ENCODE data around the gene CTDSPL.

Gene CTDSPL

GRCh38 chr3:37944391-37944842, 82.7 kb downstream of the CTDSPL start:
- H3K4ac ChIP-seq (ENCODE audit: low read length), result no peak overlapping the region
- no peak overlapping the region for H3K14ac ChIP-seq (ENCODE audit: low read length)
- H3K23ac ChIP-seq (ENCODE audit: low read depth, low read length, poor library complexity), result no peak overlapping the region
- no peaks in the 10 kb centered on the region for H3K79me1 ChIP-seq (ENCODE audit: low read depth, low read length)
- H2BK120ac ChIP-seq (ENCODE audit: low read depth, low read length), result no peak overlapping the region
- no peaks in the 10 kb centered on the region for H3K27me3 ChIP-seq (ENCODE audit: control insufficient read depth in 3 of 3, insufficient read depth in 3 of 3, low read depth in 1 of 3, low read length in 3 of 3)
- H2BK5ac ChIP-seq (ENCODE audit: low read length), result no peak overlapping the region
- H3K27ac ChIP-seq (replicated peaks; ENCODE audit: low read length), result no peak overlapping the region
- H2BK12ac ChIP-seq (ENCODE audit: low read length), result no peak overlapping the region
- H4K91ac ChIP-seq (ENCODE audit: low read depth, low read length, poor library complexity), result no peak overlapping the region
- H3K9ac ChIP-seq (ENCODE audit: low read depth, low read length, poor library complexity), result no peak overlapping the region
- no peak overlapping the region for H4K8ac ChIP-seq (ENCODE audit: low read depth, low read length)
- H2AFZ ChIP-seq (ENCODE audit: low read length), result no peak overlapping the region
- no peak overlapping the region for H2BK15ac ChIP-seq (ENCODE audit: low read length)
- no peak overlapping the region for H3K4me3 ChIP-seq (ENCODE audit: low read length in 2 of 2)
- WGBS, 2 donors (ENCODE audit: extremely low coverage in 2 of 2, insufficient read length in 2 of 2, insufficient replicate concordance in 1 of 2), result no CpG with 5 or more reads among the region's 2 CpGs
- H3K9me3 ChIP-seq (replicated peaks in 1 of 2; ENCODE audit: control insufficient read depth in 2 of 2, insufficient read depth in 1 of 2, low read depth in 1 of 2, low read length in 2 of 2), result no peaks in the 10 kb centered on the region
- H2AK5ac ChIP-seq (ENCODE audit: low read depth, low read length), result no peak overlapping the region
- H3K18ac ChIP-seq (ENCODE audit: low read length), result no peak overlapping the region
- peaks cover 4 to 7% of the 10 kb centered on the region in 2 donors for H3K4me1 ChIP-seq (ENCODE audit: control insufficient read depth in 2 of 2, insufficient read depth in 1 of 2, low read depth in 1 of 2, low read length in 2 of 2)
- no peak for DNase-seq (ENCODE audit: low spot score)
- H3K4me2 ChIP-seq (ENCODE audit: insufficient read depth, low read length, poor library complexity, severe bottlenecking), result no peak overlapping the region
- H3K36me3 ChIP-seq (replicated peaks in 1 of 2; ENCODE audit: control insufficient read depth in 2 of 2, insufficient read depth in 2 of 2, low read length in 2 of 2), result peaks cover 0 to 2% of the 10 kb centered on the region in 2 donors

- DNase-seq (ENCODE audit: low spot score), result no peak
- no peak overlapping the region for H3K4me2 ChIP-seq (ENCODE audit: insufficient read depth, low read length, poor library complexity, severe bottlenecking)
- no peak overlapping the region for H3K27ac ChIP-seq (replicated peaks; ENCODE audit: low read length)
- H2BK12ac ChIP-seq (ENCODE audit: low read length), result no peak overlapping the region
- H3K9me3 ChIP-seq (replicated peaks in 1 of 2; ENCODE audit: control insufficient read depth in 2 of 2, insufficient read depth in 1 of 2, low read depth in 1 of 2, low read length in 2 of 2), result no peaks in the 10 kb centered on the region
- no peaks in the 10 kb centered on the region for H3K27me3 ChIP-seq (ENCODE audit: control insufficient read depth in 3 of 3, insufficient read depth in 3 of 3, low read depth in 1 of 3, low read length in 3 of 3)
- no CpG with 5 or more reads among the region's 6 CpGs for WGBS, 2 donors (ENCODE audit: extremely low coverage in 2 of 2, insufficient read length in 2 of 2, insufficient replicate concordance in 1 of 2)
- H3K23ac ChIP-seq (ENCODE audit: low read depth, low read length, poor library complexity), result no peak overlapping the region
- peaks cover 0 to 3% of the 10 kb centered on the region in 2 donors for H3K36me3 ChIP-seq (replicated peaks in 1 of 2; ENCODE audit: control insufficient read depth in 2 of 2, insufficient read depth in 2 of 2, low read length in 2 of 2)
- no peak overlapping the region for H4K8ac ChIP-seq (ENCODE audit: low read depth, low read length)
- peaks cover 4 to 7% of the 10 kb centered on the region in 2 donors for H3K4me1 ChIP-seq (ENCODE audit: control insufficient read depth in 2 of 2, insufficient read depth in 1 of 2, low read depth in 1 of 2, low read length in 2 of 2)
- no peak overlapping the region for H3K9ac ChIP-seq (ENCODE audit: low read depth, low read length, poor library complexity)
- H2BK15ac ChIP-seq (ENCODE audit: low read length), result no peak overlapping the region
- H3K4me3 ChIP-seq (ENCODE audit: low read length in 2 of 2), result no peak overlapping the region
- H2BK5ac ChIP-seq (ENCODE audit: low read length), result no peak overlapping the region
- H3K18ac ChIP-seq (ENCODE audit: low read length), result no peak overlapping the region
- no peak overlapping the region for H3K14ac ChIP-seq (ENCODE audit: low read length)
- H3K79me1 ChIP-seq (ENCODE audit: low read depth, low read length), result no peaks in the 10 kb centered on the region
- H2BK120ac ChIP-seq (ENCODE audit: low read depth, low read length), result no peak overlapping the region
- no peak overlapping the region for H2AFZ ChIP-seq (ENCODE audit: low read length)
- H3K4ac ChIP-seq (ENCODE audit: low read length), result no peak overlapping the region
- no peak overlapping the region for H2AK5ac ChIP-seq (ENCODE audit: low read depth, low read length)
- no peak overlapping the region for H4K91ac ChIP-seq (ENCODE audit: low read depth, low read length, poor library complexity)
Measured at GRCh38 chr3:37945156-37945806, 83.6 kb downstream of the CTDSPL start.

- Histone ChIP-seq H3K27ac (replicated peaks; ENCODE audit: low read length) (no peak overlapping the region), H4K91ac (ENCODE audit: low read depth, low read length, poor library complexity) (no peak overlapping the region), H3K9me3 (replicated peaks in 1 of 2; ENCODE audit: control insufficient read depth in 2 of 2, insufficient read depth in 1 of 2, low read depth in 1 of 2, low read length in 2 of 2) (no peaks in the 10 kb centered on the region), H2BK12ac (ENCODE audit: low read length) (no peak overlapping the region), H3K4me2 (ENCODE audit: insufficient read depth, low read length, poor library complexity, severe bottlenecking) (no peak overlapping the region), H4K8ac (ENCODE audit: low read depth, low read length) (no peak overlapping the region), H3K27me3 (ENCODE audit: control insufficient read depth in 3 of 3, insufficient read depth in 3 of 3, low read depth in 1 of 3, low read length in 3 of 3) (no peaks in the 10 kb centered on the region), H2BK15ac (ENCODE audit: low read length) (no peak overlapping the region), H3K79me1 (ENCODE audit: low read depth, low read length) (no peaks in the 10 kb centered on the region), H2AK5ac (ENCODE audit: low read depth, low read length) (no peak overlapping the region), H3K23ac (ENCODE audit: low read depth, low read length, poor library complexity) (no peak overlapping the region), H3K4me3 (ENCODE audit: low read length in 2 of 2) (no peak overlapping the region), H2BK120ac (ENCODE audit: low read depth, low read length) (no peak overlapping the region), H3K18ac (ENCODE audit: low read length) (no peak overlapping the region), H2BK5ac (ENCODE audit: low read length) (no peak overlapping the region), H3K4me1 (ENCODE audit: control insufficient read depth in 2 of 2, insufficient read depth in 1 of 2, low read depth in 1 of 2, low read length in 2 of 2) (peaks cover 4 to 7% of the 10 kb centered on the region in 2 donors), H3K14ac (ENCODE audit: low read length) (no peak overlapping the region), H3K9ac (ENCODE audit: low read depth, low read length, poor library complexity) (no peak overlapping the region), H2AFZ (ENCODE audit: low read length) (no peak overlapping the region), H3K36me3 (replicated peaks in 1 of 2; ENCODE audit: control insufficient read depth in 2 of 2, insufficient read depth in 2 of 2, low read length in 2 of 2) (peaks cover 0 to 3% of the 10 kb centered on the region in 2 donors), H3K4ac (ENCODE audit: low read length) (no peak overlapping the region)
- DNase-seq (ENCODE audit: low spot score), result no peak
- WGBS, 2 donors (ENCODE audit: extremely low coverage in 2 of 2, insufficient read length in 2 of 2, insufficient replicate concordance in 1 of 2), result no CpG with 5 or more reads among the region's 8 CpGs
Measured at GRCh38 chr3:37945807-37946530, 84.3 kb downstream of the CTDSPL start.

DNA sequence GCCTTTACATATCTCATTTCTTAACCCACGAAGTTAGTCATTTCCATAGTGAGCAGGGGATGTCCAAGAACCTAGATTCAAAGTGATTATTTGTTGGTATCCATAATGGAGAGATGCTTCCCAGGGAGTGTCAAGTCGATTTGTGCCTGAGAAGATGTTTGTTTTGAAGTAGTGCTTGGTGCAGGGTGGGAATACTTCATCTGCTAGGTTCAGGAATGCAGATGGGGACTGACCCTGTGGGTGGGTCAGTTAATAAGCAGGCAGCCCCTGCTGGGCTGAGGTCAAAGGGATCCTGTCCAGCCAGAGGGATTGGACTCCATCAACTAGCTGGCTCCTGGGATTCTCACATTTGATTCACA, 84.8 kb downstream of the CTDSPL start:
- H2BK15ac ChIP-seq (ENCODE audit: low read length), result no peak overlapping the region
- no peak overlapping the region for H3K18ac ChIP-seq (ENCODE audit: low read length)
- H2BK120ac ChIP-seq (ENCODE audit: low read depth, low read length), result no peak overlapping the region
- no peak overlapping the region for H3K4ac ChIP-seq (ENCODE audit: low read length)
- no peak overlapping the region for H2BK5ac ChIP-seq (ENCODE audit: low read length)
- peaks cover 4 to 7% of the 10 kb centered on the region in 2 donors for H3K4me1 ChIP-seq (ENCODE audit: control insufficient read depth in 2 of 2, insufficient read depth in 1 of 2, low read depth in 1 of 2, low read length in 2 of 2)
- H3K27me3 ChIP-seq (ENCODE audit: control insufficient read depth in 3 of 3, insufficient read depth in 3 of 3, low read depth in 1 of 3, low read length in 3 of 3), result no peaks in the 10 kb centered on the region
- no peak overlapping the region for H3K27ac ChIP-seq (replicated peaks; ENCODE audit: low read length)
- no peaks in the 10 kb centered on the region for H3K79me1 ChIP-seq (ENCODE audit: low read depth, low read length)
- H3K9me3 ChIP-seq (replicated peaks in 1 of 2; ENCODE audit: control insufficient read depth in 2 of 2, insufficient read depth in 1 of 2, low read depth in 1 of 2, low read length in 2 of 2), result no peaks in the 10 kb centered on the region
- no peak overlapping the region for H2AFZ ChIP-seq (ENCODE audit: low read length)
- H3K23ac ChIP-seq (ENCODE audit: low read depth, low read length, poor library complexity), result no peak overlapping the region
- no peak overlapping the region for H2AK5ac ChIP-seq (ENCODE audit: low read depth, low read length)
- no peak overlapping the region for H4K8ac ChIP-seq (ENCODE audit: low read depth, low read length)
- no peak overlapping the region for H4K91ac ChIP-seq (ENCODE audit: low read depth, low read length, poor library complexity)
- H2BK12ac ChIP-seq (ENCODE audit: low read length), result no peak overlapping the region
- DNase-seq (ENCODE audit: low spot score), result no peak
- H3K36me3 ChIP-seq (replicated peaks in 1 of 2; ENCODE audit: control insufficient read depth in 2 of 2, insufficient read depth in 2 of 2, low read length in 2 of 2), result peaks cover 0 to 3% of the 10 kb centered on the region in 2 donors
- H3K14ac ChIP-seq (ENCODE audit: low read length), result no peak overlapping the region
- no peak overlapping the region for H3K4me3 ChIP-seq (ENCODE audit: low read length in 2 of 2)
- no peak overlapping the region for H3K4me2 ChIP-seq (ENCODE audit: insufficient read depth, low read length, poor library complexity, severe bottlenecking)
- no peak overlapping the region for H3K9ac ChIP-seq (ENCODE audit: low read depth, low read length, poor library complexity)
- no CpG with 5 or more reads among the region's 2 CpGs for WGBS, 2 donors (ENCODE audit: extremely low coverage in 2 of 2, insufficient read length in 2 of 2, insufficient replicate concordance in 1 of 2)

Data from neuronal stem cell (in vitro differentiated cells).